Measurements from ENCODE around the gene CHAT. TPM values are rescaled to one million over a fixed set of nuclear protein-coding genes. Genes with fewer than 3 reads are reported as not detected.

The CHAT gene
- total and polyA plus RNA-seq, 3 experiments from 2014 or later, result not detected

- H3K36me3 ChIP-seq (ENCODE audit: insufficient read depth, low read length), result no peaks in the 10 kb centered on the region
Measured at GRCh38 chr10:49622426-49623425, 8.9 kb downstream of the CHAT start.

GRCh38 chr10:49624629-49625028, 10.8 kb downstream of the CHAT start:
- no peak for DNase-seq
- Histone ChIP-seq H3K4me3 (ENCODE audit: low read length) (no peak overlapping the region), H3K27me3 (ENCODE audit: insufficient read depth, low read length, poor library complexity, severe bottlenecking) (no peaks in the 10 kb centered on the region), H3K36me3 (ENCODE audit: insufficient read depth, low read length) (no peaks in the 10 kb centered on the region), H3K27ac (ENCODE audit: low read depth, low read length) (no peak overlapping the region), H3K9me3 (ENCODE audit: low read length) (no peaks in the 10 kb centered on the region), H3K4me1 (ENCODE audit: insufficient read depth, low read length) (no peaks in the 10 kb centered on the region)
- Mint-ChIP-seq H3K4me3 (no peak overlapping the region), H3K27ac (no peak overlapping the region), H3K27me3 (peaks cover 11 to 15% of the 10 kb centered on the region in 2 donors), H3K9me3 (no peaks in the 10 kb centered on the region), H3K36me3 (no peaks in the 10 kb centered on the region), H3K4me1 (no peaks in the 10 kb centered on the region)
- POLR2A ChIA-PET, result no interaction called here
- CTCF ChIA-PET, result no interaction called here

More at GRCh38 chr10:49622426-49623425, 8.9 kb downstream of the CHAT start:
- Mint-ChIP-seq H3K4me3 (no peak overlapping the region), H3K9me3 (no peaks in the 10 kb centered on the region), H3K27me3 (peaks cover 22 to 34% of the 10 kb centered on the region in 2 donors), H3K4me1 (no peaks in the 10 kb centered on the region), H3K36me3 (no peaks in the 10 kb centered on the region), H3K27ac (no peak overlapping the region)
- ChIA-PET CTCF (interaction anchor here (0.6 kb wide), 1 partner anchor 29 kb away, joined by 3 read pairs; no protein-coding TSS in a partner anchor), POLR2A (no interaction called here)
- H3K9me3 ChIP-seq (ENCODE audit: low read length), result no peaks in the 10 kb centered on the region
- H3K4me1 ChIP-seq (ENCODE audit: insufficient read depth, low read length), result no peaks in the 10 kb centered on the region
- no peak for DNase-seq
- H3K4me3 ChIP-seq (ENCODE audit: low read length), result no peak overlapping the region
- H3K27me3 ChIP-seq (ENCODE audit: insufficient read depth, low read length, poor library complexity, severe bottlenecking), result no peaks in the 10 kb centered on the region
- H3K27ac ChIP-seq (ENCODE audit: low read depth, low read length), result no peak overlapping the region

GRCh38 chr10:49625411-49625810, 11.6 kb downstream of the CHAT start:
- no peak overlapping the region for H3K4me3 ChIP-seq (ENCODE audit: low read length)
- H3K4me1 ChIP-seq (ENCODE audit: insufficient read depth, low read length), result no peaks in the 10 kb centered on the region
- no peak overlapping the region for H3K27ac ChIP-seq (ENCODE audit: low read depth, low read length)
- no peaks in the 10 kb centered on the region for H3K4me1 Mint-ChIP-seq
- no peak overlapping the region for H3K27ac Mint-ChIP-seq
- ChIA-PET POLR2A (no interaction called here), CTCF (no interaction called here)
- peaks cover 5 to 8% of the 10 kb centered on the region in 2 donors for H3K27me3 Mint-ChIP-seq
- no peaks in the 10 kb centered on the region for H3K9me3 ChIP-seq (ENCODE audit: low read length)
- H3K36me3 Mint-ChIP-seq, result no peaks in the 10 kb centered on the region
- H3K36me3 ChIP-seq (ENCODE audit: insufficient read depth, low read length), result no peaks in the 10 kb centered on the region
- no peaks in the 10 kb centered on the region for H3K27me3 ChIP-seq (ENCODE audit: insufficient read depth, low read length, poor library complexity, severe bottlenecking)
- no peak overlapping the region for H3K4me3 Mint-ChIP-seq
- H3K9me3 Mint-ChIP-seq, result no peaks in the 10 kb centered on the region
- no peak for DNase-seq

GRCh38 chr10:49627038-49627437, 13.2 kb downstream of the CHAT start:
- Histone ChIP-seq H3K9me3 (ENCODE audit: low read length) (no peaks in the 10 kb centered on the region), H3K27ac (ENCODE audit: low read depth, low read length) (no peak overlapping the region), H3K27me3 (ENCODE audit: insufficient read depth, low read length, poor library complexity, severe bottlenecking) (no peaks in the 10 kb centered on the region), H3K36me3 (ENCODE audit: insufficient read depth, low read length) (no peaks in the 10 kb centered on the region), H3K4me3 (ENCODE audit: low read length) (no peak overlapping the region), H3K4me1 (ENCODE audit: insufficient read depth, low read length) (no peaks in the 10 kb centered on the region)
- no peak for DNase-seq
- no peaks in the 10 kb centered on the region for H3K4me1 Mint-ChIP-seq
- H3K27ac Mint-ChIP-seq, result no peak overlapping the region
- CTCF ChIA-PET, result no interaction called here
- H3K27me3 Mint-ChIP-seq, result peaks cover 3 to 8% of the 10 kb centered on the region in 2 donors
- POLR2A ChIA-PET, result no interaction called here
- H3K4me3 Mint-ChIP-seq, result no peak overlapping the region
- no peaks in the 10 kb centered on the region for H3K9me3 Mint-ChIP-seq
- no peaks in the 10 kb centered on the region for H3K36me3 Mint-ChIP-seq

- H3K4me3 Mint-ChIP-seq, result no peak overlapping the region
- ChIA-PET POLR2A (no interaction called here), CTCF (no interaction called here)
- no peak for DNase-seq
- Histone ChIP-seq H3K9me3 (ENCODE audit: low read length) (no peaks in the 10 kb centered on the region), H3K36me3 (ENCODE audit: insufficient read depth, low read length) (no peaks in the 10 kb centered on the region), H3K4me3 (ENCODE audit: low read length) (no peak overlapping the region), H3K27ac (ENCODE audit: low read depth, low read length) (no peak overlapping the region), H3K4me1 (ENCODE audit: insufficient read depth, low read length) (no peaks in the 10 kb centered on the region), H3K27me3 (ENCODE audit: insufficient read depth, low read length, poor library complexity, severe bottlenecking) (no peaks in the 10 kb centered on the region)
- no peaks in the 10 kb centered on the region for H3K9me3 Mint-ChIP-seq
- H3K4me1 Mint-ChIP-seq, result no peaks in the 10 kb centered on the region
- peaks cover 3 to 8% of the 10 kb centered on the region in 2 donors for H3K27me3 Mint-ChIP-seq
- H3K27ac Mint-ChIP-seq, result no peak overlapping the region
- no peaks in the 10 kb centered on the region for H3K36me3 Mint-ChIP-seq
Measured at GRCh38 chr10:49627644-49628247, 13.9 kb downstream of the CHAT start.

GRCh38 chr10:49628599-49628998, 14.8 kb downstream of the CHAT start:
- POLR2A ChIA-PET, result no interaction called here
- no peaks in the 10 kb centered on the region for H3K27me3 ChIP-seq (ENCODE audit: insufficient read depth, low read length, poor library complexity, severe bottlenecking)
- no peaks in the 10 kb centered on the region for H3K4me1 ChIP-seq (ENCODE audit: insufficient read depth, low read length)
- Mint-ChIP-seq H3K9me3 (no peaks in the 10 kb centered on the region), H3K4me3 (no peak overlapping the region), H3K4me1 (no peaks in the 10 kb centered on the region), H3K27ac (no peak overlapping the region), H3K27me3 (peaks cover 3 to 8% of the 10 kb centered on the region in 2 donors), H3K36me3 (no peaks in the 10 kb centered on the region)
- no peaks in the 10 kb centered on the region for H3K36me3 ChIP-seq (ENCODE audit: insufficient read depth, low read length)
- no peak overlapping the region for H3K4me3 ChIP-seq (ENCODE audit: low read length)
- no peaks in the 10 kb centered on the region for H3K9me3 ChIP-seq (ENCODE audit: low read length)
- DNase-seq, result no peak
- H3K27ac ChIP-seq (ENCODE audit: low read depth, low read length), result no peak overlapping the region
- CTCF ChIA-PET, result no interaction called here

- no peak for DNase-seq
- Mint-ChIP-seq H3K4me1 (no peaks in the 10 kb centered on the region), H3K4me3 (no peak overlapping the region), H3K27ac (no peak overlapping the region), H3K9me3 (no peaks in the 10 kb centered on the region), H3K27me3 (peaks cover under 1 to 6% of the 10 kb centered on the region in 2 donors), H3K36me3 (no peaks in the 10 kb centered on the region)
- POLR2A ChIA-PET, result no interaction called here
- Histone ChIP-seq H3K4me1 (ENCODE audit: insufficient read depth, low read length) (no peaks in the 10 kb centered on the region), H3K27me3 (ENCODE audit: insufficient read depth, low read length, poor library complexity, severe bottlenecking) (no peaks in the 10 kb centered on the region), H3K27ac (ENCODE audit: low read depth, low read length) (no peak overlapping the region), H3K4me3 (ENCODE audit: low read length) (no peak overlapping the region), H3K36me3 (ENCODE audit: insufficient read depth, low read length) (no peaks in the 10 kb centered on the region), H3K9me3 (ENCODE audit: low read length) (no peaks in the 10 kb centered on the region)
- CTCF ChIA-PET, result no interaction called here
Measured at GRCh38 chr10:49629431-49629881, 15.6 kb downstream of the CHAT start.

GRCh38 chr10:49631975-49632374, 18.1 kb downstream of the CHAT start:
- H3K4me1 ChIP-seq (ENCODE audit: insufficient read depth, low read length), result no peaks in the 10 kb centered on the region
- POLR2A ChIA-PET, result no interaction called here
- DNase-seq, result no peak
- H3K36me3 ChIP-seq (ENCODE audit: insufficient read depth, low read length), result no peaks in the 10 kb centered on the region
- CTCF ChIA-PET, result no interaction called here
- Mint-ChIP-seq H3K27me3 (no peaks in the 10 kb centered on the region), H3K4me3 (no peak overlapping the region), H3K9me3 (no peaks in the 10 kb centered on the region), H3K36me3 (no peaks in the 10 kb centered on the region), H3K27ac (no peak overlapping the region), H3K4me1 (no peaks in the 10 kb centered on the region)
- H3K27me3 ChIP-seq (ENCODE audit: insufficient read depth, low read length, poor library complexity, severe bottlenecking), result no peaks in the 10 kb centered on the region
- H3K9me3 ChIP-seq (ENCODE audit: low read length), result no peaks in the 10 kb centered on the region
- H3K4me3 ChIP-seq (ENCODE audit: low read length), result no peak overlapping the region
- H3K27ac ChIP-seq (ENCODE audit: low read depth, low read length), result no peak overlapping the region

All from CD8-positive, alpha-beta memory T cell (primary cell).